Activated CD4-positive, CD25-positive, alpha-beta regulatory T cell treated with anti-CD3 and anti-CD28 coated beads, Interleukin-2, amount 50 U/mL, for 24 hours (primary cell): Measurements from ENCODE around the gene OVOL1.

ENCODE experiments used
- ATAC-seq, 2 donors: fragments of 150-1000 bp; cut with Tn5 transposase; one replicate each; pipeline ENCODE4 v1.10.0; 2021; ENCODE audit warnings: mild to moderate bottlenecking in 1 of 2, moderate library complexity in 1 of 2

OVOL1 gene

DNA sequence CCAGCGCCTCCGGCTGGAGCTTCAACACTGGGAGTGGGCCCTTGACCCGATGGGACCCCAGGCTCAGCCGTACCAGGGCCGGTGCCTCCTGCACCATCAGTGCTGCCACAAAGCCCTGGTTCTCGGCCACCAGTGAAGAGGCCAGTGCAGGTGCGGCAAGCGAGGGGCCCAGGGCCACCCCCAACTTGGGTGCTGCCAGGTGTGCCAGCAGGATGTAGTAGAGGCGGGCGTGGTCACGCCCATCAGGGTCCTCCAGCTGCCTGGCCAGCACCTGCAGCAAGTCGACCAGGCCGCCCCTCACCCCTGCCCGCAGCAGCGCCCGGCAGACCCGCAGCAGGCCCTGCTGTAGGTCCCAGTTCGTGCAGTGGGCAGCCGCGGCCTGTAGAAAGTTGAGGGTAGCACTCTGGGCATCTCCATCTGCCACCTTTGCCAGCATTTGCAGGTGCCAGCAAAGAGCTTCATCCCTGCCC lies 8.4 kb upstream of the OVOL1 start:
- no peak for ATAC-seq

DNA sequence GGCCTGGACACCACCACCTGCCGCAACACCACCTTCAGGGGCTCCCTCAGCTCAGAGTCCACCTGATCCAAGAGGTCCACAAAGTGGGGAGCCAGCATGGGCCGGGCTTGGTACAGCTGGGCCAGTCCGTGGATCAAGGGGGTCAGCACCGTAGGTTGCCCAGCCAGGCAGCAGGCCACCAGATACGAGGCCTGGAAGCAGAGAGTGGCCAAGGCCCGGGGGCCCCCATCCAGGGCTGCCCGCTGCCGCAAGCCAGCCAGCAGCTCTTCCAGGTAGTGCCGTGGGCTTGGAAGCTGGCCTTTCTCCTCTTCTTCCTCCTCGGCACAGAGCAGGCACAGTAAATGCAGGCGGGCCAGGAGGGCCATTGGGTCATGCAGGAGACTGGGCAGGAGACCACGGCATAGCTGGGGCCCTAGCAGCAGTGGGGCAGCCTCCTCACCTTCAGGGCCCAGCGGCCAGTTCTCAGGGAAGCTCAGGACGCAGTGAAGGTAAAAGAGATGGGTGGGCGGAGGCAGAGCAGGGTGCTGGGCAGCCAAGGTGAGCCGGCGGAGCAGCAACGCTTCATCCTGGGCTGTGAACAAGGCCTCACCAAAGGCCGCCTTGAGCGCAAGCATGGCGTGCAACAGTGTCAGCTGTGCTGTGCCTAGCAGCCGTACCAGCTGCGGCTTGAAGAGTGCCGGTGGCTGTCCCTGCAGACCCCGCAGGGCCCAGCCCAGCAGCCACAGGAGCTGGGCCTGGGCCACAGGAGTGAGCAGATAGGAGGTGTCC lies 7.8 kb upstream of the OVOL1 start:
- no peak for ATAC-seq

DNA sequence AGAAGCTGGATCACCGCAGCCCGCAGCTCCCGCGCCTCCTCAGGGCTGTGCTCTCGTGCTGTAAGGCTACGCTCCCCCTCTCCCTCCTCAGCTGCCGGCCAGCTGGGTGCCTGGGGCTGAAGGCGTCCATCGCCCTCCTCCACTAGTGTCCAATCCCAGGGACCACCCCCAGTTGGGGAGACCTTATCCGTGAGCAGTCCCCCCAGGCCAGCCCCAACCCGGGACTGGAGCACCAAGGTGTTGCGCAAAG lies 7.3 kb upstream of the OVOL1 start:
- no peak for ATAC-seq

DNA sequence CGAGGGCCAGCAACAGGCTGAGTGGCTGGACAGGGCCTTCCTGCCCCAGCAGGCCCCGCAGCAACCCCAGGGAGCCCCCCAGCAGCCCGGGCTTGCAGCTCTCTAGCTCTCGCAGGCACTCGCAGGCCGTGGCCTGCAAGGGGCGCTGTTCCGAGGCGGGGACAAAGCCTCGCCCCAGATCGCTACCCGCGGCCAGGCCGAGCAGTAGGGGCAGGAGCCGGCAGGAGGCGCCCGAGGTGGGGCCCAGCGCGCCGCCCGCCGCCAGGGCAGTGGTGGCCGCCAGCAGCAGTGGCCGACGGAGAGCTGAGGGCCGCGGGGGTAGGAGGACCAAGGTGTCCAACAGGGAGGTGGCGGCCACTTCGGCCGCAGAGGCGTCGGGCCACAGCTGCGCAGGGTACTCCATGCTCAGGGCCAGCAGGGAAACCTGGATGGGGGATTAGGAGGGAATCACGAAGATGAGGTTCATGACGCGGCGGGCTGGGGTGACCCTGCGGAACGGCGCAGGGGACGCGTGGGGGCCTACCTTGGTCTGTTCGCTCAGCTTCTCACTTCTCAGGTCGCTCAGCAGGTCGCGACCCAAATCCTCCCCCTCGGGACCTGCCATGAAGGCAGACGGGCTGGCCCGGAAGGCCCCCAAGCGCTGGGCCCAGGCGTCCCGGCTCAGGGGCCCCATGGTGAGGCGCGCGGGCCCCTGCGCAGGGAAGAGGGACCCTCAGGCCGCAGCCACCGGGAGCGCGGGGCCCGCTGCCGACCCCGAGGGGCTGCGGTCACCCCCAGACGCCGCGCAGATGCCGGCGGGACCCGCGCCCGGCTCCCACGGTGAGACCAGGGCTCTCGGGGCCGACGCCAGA lies 6.7 kb upstream of the OVOL1 start:
- peak; percentile 69 to 76 for ATAC-seq

DNA sequence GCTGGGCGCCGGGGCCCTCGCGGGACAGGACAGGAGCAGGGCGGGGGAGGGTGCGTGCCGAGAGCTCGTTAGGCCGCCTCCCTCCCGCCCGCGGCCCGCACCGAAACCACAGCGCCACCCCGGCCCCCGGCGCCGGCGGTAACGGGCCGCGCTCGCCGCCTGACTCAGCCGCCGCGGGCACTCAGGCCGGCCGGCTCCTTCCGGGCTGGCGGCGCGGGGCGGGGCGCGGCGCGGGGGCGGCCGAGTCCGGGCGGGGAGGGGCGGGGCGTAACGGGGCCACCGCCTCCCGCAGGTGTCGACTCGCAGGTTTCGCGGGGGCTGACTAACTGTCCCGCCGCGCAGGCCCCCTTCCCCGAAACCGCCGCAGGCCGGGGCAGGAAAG lies 6.1 kb upstream of the OVOL1 start, which contains the start of gene AP5B1:
Gene AP5B1, minus strand, starts transcription at position 207 of the 382 bp plus-strand sequence. CDS start 385 bp downstream, outside the sequence.
- peak; percentile 65 to 72 for ATAC-seq

DNA sequence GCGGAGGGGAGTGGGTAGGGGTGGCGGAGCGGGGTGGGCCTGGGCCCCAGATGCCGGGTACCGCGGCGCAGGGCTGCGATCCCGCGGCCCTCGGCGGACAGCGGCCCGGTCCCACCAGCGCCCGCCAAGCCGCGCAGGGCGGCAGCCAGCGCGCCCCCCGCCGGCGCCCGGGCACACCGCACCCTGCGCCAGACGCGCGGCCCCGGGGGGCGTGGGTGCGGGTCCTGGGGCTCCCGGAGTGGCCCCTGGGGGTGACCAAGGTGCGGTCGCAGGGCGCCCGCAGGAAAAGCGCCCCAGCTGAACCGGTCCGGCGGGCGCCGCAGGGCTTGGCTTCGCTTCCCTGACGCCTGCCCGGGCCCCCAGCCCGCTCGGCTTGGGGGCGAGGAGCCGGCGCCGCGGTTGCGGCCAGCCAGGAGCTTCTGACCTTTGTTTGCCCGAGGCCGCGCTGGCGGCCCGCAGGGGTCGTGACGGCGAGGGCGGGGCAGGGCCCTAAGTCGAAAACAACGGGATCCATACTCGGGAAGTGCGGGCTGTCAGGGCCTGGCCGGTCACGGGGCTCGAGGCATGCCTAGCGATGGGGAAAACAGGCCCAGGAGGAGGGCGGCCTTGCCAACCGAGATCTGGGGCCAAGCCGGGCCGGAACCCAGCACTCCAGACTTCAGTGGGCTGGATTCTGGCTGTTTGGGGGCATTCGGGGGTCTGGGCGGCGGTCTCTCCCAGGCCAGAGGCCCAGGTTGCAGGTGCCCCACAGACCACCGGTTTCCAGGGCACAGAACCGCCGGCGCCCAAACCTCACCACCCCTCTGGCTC lies 5.5 kb upstream of the OVOL1 start:
- peak in 1 of 2 donors; percentile 36 for ATAC-seq

DNA sequence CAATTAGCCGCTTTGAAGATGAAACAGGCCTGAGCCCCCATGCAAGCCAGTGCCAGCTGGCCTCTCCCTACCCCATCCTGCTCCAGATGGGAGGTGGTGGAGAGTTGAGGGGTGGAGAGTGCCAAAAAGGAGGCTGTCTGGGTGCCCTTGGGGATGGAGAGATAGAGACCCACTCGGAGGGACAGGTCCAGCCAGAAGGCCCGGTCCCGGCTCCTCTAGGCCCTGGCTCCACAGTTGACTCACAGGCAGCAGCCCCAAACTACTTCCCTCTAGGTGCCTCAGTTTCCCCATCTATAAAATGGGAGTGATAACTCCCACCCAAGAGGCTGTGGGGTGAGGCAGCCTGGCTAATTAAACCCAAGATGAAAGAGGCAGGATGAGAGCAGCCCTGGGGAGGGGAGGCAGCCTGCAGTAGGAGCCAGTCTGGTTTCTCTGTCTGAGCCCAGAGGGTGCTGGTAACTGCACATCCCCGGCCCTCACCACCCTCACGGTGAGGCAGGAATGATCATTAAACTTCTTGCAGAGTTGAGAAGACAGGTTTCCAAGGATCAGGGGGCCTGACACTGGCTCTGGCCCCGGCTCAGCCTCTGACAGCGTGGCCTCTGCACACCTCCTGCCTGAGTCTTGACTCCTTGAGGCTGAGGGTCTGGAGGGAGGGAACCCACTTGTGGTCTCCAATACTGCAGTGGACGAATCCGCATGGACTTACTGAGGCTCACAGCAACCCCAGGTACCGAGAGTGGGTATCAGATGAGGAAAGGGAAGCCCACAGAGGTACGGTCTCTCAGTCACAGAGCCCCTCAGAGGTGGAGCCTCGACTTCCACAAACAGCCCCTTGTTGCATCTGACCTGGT lies 4.7 kb upstream of the OVOL1 start:
- no peak for ATAC-seq

DNA sequence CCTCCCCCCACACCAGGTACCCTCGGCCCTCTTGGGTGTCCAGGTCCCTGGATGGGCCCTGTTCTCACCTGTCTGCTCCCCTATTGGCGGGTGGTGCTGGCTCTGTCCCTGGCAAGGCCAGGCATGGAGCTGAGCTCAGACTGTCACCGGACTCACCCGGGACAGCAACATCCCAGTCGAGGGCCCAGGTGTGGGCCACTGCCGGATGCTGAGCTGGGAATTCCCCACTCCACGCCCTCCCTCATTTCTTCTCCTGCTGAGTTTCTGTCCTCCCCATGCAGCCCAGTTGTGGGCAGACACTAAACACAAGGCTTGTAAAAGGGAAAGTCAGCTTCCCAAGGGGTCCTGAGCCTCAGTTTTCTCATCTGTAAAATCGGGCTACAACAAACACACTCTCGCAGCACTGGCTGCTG lies 4.0 kb upstream of the OVOL1 start:
- no peak for ATAC-seq

DNA sequence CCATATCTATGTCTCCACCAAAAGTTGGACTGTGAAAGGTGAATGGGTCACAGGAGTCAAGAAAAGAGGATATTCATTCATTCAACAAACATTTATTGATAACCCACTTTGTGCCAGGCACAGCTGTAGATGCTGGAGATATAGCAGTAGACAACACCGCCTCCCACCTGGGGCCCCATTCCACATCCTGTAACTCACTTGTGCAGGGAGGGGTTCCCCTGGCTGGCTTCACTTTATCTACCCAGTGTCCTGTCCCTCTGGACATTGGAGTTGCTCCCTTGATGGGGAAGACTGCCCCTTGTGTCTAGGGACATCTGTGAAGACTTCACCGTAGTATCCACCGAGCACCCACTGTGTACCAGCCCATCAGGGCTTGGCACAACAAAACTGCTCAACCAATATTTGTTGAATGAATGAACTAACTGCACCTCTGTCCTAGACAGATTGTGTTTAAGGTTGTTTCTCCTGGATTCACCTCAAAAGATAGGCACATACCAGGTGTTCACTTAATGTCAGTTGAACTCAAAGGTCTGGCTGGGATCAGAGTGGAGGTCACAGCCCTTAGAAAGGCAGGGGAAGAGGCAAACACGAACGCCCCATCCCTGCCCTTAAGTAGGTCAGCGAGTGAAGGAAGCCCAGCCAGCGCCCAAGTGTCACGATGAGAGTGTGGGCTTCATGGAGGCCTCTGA lies 1.4 kb upstream of the OVOL1 start:
- ATAC-seq = no peak

DNA sequence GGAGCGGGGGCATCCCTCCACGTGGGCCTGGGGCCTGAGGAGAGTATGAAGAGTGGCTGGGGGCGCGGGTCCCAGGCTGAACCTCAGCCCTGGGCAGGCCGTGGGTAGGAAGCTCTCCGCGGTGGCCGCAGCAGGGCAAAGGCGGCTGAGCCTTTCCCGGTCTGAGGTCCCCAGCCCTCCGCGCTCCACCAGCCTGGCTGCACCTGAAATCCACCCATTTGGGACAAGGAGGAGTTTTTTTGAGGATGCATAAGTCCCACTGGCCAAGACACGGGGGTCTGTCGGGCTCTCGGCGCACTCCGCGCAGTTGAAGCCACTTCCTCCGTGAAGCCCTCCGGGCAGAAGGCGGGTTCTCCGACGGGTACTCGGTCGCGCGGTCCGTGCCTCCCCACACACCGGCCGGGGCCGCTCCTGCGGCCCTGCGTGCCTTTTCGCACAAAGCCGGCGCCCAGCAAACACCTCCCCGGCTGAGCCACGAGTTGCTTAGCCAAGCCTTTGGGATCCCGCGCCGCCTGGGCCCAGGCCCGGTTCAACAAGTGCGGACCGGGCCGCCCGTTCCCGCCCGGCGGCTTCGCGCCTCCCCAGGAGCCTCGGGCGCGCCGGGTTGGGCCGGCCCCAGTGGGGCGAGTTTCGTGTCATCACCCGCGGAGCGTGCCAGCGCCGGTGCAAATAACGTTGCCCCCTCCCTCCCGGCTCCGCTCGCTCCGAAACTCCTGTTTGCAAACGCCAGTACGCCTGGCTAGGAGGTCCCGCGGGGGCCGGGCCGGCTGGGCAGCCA lies 666 bp upstream of the OVOL1 start:
- ATAC-seq = peak in 1 of 2 donors; percentile 29

DNA sequence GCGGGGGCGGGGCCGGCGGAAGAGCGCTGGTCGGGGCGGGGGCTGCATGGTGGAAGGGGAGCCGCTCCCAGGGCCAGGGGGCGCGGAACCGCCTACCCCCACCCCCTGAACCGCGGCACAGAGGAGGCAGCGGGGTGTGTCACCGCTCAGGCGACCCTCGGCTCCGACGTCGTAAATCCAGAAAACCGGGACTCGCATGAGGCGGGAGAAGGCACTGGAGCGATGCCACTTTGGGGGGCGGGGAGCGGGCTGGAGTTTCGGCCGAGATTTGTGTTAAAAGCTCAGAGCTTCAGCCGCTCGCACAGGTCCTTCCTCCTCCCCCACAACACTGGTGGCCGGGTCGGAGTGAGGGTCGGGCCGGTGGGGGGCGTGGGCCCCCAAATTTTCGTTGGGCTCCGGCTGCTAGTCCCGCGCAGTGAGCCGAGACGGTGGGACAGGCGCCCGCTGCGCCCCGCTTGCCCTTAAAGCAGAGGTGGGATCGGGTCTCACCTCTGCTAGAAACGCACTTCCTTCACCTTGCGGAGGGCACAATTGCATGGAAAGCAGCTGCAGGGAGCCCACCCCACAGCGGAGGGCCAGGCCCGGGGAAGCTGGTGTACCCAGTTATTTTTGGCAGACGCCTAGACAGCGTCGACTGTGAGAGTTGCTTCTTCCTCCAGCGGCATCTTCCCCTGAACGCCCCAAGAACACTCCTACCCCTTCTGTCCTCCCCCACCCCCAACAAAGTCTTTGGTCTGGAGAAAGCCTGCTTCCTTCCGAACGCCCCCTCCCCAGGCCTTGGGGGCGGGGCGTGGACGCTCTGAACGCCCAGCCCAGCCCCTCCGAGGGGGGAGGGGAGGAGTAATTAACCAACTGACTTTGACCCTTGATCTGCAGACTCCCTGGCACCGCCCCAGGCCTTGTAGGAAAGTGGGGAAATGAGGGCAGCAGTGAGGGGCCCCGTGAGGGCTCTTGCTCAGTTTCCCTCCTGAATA lies 1.1 kb downstream of the OVOL1 start:
- ATAC-seq = no peak

DNA sequence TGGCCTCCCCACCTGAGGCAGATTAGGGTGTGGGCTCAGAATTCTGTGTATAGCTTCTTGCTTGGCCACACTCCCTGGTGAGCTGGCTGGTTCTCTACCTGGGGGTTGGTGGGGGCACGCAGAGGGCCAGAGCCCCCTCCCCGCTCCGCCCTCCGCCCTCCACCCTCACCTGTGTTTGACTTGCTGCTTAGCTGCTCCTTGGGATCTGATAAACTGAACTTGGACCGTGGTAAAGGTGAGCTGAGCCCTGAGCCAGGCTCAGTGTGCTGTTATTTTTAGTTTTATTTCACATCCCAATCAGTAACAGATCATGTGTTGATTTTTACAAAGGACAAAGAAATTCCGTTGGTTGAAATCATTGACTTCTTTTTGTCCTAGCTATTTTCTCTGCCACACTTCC lies 2.0 kb downstream of the OVOL1 start:
- ATAC-seq = no peak

DNA sequence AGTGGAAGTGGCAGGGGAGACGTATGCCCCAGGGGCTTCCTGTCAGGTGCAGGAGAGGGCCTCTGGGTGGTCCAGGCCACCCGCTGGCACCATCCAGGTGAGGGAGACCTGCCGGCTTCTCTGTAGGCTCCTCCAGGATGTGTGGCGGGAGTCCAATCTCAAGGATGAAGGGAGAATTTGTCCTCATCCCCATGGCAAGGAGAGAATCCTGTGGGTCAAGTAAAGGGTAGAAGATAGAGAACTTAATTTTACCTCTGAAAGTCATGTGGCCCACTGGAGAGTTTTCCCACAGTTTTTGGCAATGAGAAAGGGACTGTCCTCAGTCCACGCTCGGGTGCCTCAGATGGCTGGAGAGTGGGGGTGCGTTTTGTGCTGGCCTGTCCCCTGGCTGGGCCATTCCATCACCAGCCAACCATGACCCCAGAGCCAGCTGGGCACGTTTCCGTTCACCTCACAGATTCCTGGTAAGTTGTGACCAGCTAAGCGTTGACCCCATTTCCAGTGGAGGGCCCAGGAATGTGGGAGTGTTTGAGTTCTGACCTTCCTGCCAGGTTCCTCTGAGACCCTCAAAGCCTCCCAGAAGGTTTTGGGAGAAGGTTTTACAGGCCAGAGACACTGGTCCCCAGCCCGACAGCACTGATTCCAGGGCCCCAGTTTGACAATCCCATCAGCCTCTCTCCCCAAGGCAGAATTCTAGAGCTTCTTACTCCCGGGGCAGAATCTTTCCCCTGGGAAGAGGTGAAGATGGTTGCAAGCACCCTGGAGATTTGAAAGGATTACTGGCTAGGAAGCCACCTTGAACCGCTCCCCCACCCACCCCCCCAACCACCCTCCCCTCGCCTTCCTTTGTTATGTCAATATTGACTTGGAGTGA lies 2.6 kb downstream of the OVOL1 start:
- ATAC-seq = no peak

DNA sequence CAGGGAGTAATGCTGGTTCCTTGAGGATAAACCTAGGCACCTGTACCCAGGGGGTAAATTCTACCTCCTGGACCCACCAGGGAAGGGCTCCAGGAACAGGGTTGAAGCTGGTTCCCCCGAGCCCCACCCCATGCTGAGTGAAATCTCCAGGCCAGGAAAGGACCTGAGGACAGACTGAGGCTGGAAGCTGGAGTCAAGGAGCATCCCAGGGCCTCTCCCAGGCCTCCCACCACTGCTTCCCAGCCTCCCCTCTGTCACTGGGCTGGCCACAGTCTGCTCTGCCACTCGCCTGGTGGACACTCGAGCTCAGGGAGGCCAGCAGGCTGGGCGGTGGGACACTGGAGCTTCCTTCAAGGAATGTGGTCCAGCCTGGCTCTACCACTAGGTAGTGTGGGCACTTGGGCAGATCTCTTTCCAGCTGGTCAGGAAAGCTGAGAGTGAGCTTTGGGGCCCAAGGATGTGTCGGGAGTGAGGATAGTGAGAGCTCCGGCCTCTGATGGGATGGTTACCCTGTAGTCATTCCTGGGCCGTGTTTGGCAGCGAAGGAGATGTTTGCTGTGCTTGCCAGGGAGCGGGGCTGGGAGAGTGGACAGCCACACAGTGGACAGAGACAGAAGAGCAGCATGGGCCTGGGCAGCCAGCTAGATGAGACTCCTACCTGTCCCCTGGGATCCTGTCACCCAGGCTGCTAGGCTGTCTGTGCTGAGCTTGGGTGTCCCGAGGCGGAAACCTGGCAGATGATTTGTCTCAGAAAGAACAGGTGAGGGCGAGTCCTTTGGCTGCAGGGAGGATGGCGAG lies 3.4 kb downstream of the OVOL1 start:
- no peak for ATAC-seq

DNA sequence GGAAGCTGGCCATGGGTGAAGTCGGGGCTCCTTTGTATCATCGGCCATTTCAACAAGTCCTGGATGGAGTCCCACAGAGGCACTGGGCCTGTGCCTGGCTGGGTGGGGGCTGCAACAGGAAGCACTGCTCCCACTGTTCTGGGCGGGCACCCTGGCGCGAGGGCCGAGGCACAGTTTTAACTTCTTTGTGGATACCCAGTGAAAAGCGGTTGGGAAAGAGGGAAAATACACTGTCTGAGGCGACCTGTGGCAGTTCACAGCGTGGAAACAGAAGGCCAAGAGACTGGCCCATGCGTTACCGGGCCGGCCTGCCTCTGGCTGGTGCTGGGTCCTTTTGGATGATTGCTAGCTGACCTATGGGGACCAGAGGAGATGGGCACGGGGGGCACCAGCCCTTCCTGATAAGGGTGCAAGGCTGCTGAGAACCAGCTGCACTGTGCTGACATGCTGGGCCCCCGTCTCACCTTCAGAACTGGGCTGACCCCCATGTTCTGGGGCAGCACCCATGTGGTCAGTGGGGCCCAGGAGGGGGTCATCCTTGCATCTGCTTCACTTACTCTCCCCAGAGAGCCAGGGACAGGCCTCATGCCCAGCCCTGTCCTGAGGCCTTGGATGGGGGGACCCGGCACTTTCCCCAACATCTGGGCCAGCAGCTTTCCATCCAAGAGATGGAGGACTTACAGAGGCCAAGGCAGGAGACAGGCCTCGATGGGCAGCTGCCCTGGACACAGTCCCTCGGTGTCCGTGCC lies 4.2 kb downstream of the OVOL1 start:
- no peak for ATAC-seq

DNA sequence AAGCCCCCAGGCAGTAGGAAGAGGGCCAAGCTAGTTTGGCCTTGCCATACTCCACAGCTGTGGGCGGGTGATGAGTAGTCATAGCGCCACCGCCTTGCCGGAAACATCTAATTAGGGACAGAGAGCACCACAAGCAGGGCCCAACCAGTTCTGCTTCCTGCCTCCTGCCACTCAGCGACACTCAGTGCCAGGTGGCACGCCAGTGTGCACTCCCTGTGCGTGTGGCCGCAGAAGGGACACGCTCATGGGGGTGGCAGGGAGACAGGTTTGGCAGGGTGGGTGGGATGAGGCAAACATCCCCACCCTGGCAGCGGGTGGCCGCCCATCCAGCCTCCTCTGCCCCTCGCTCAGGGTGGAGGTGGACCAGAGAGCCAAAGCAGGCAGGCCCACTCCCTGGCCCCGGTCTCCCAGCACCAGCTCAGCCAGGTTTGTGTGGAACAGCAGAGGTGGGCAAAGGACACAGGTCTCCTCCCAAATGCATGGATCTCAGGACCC lies 4.9 kb downstream of the OVOL1 start:
- peak; percentile 90 to 95 for ATAC-seq

DNA sequence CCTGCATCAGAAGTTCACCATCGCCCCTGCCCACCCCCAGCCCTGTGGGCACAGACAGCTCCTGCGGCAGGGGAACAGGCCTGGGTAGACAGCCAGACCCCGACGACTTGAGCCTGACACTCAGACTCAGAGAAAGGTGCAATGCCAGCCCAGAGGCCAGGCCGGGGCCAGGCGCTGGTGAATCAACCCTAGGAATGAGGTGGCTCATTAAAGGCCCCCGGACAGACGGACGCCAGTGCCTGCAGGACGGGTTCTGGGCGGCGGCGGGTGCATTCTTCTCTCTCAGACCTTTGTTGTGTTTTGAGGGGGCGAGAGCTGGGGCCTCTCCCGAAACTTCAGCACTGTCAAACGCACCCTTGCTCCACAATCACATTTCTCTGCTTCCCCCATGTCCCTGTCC lies 5.6 kb downstream of the OVOL1 start:
- no peak for ATAC-seq
